Measurements from ENCODE around the gene KLRB1. TPM values are rescaled to one million over a fixed set of nuclear protein-coding genes. Genes with fewer than 3 reads are reported as not detected.

Gene KLRB1
- total RNA-seq, 1 experiment from 2014 or later: not detected

GRCh38 chr12:9606247-9606646 lies 1.5 kb downstream of the KLRB1 start:
- no peaks in the 10 kb centered on the region for H3K79me2 ChIP-seq (ENCODE audit: insufficient read depth, low read length)
- H3K36me3 ChIP-seq (ENCODE audit: control insufficient read depth in 1 of 2, insufficient read depth in 2 of 2, low read length in 2 of 2): no peaks in the 10 kb centered on the region
- intact Hi-C loops (cut with micrococcal nuclease): no loop called here
- no peaks in the 10 kb centered on the region for H3K27me3 ChIP-seq (ENCODE audit: insufficient read depth, low read length)
- ATAC-seq (no peak), DNase-seq (ENCODE audit: low read depth, low spot score) (no peak)
- H3K4me1 ChIP-seq (ENCODE audit: control insufficient read depth in 1 of 2, insufficient read depth in 2 of 2, low read length in 2 of 2): no peaks in the 10 kb centered on the region
- RAD21 ChIA-PET (ENCODE audit: low non-redundant PET in 1 of 2, low total read pairs in 2 of 2, uncharacterized antibody in 2 of 2, unreplicated experiment in 2 of 2): no interaction called here
- no peak overlapping the region for H2AFZ ChIP-seq (ENCODE audit: low read depth, low read length, poor library complexity, severe bottlenecking)
- H4K20me1 ChIP-seq (ENCODE audit: insufficient read depth): no peaks in the 10 kb centered on the region
- POLR2A ChIA-PET: no interaction called here
- no TSS peak for BruUV-seq (replicated peaks)
- TF ChIP-seq ZBTB33 (IDR thresholded peaks at IDR 0.05; ENCODE audit: extremely low read depth, insufficient replicate concordance, low read length) (no peak), CEBPB (IDR thresholded peaks at IDR 0.05; ENCODE audit: low read depth) (no peak)
- H3K9ac ChIP-seq (ENCODE audit: low read length): no peak overlapping the region
- no peak overlapping the region for H3K4me3 ChIP-seq (replicated peaks in 1 of 2; ENCODE audit: low read depth in 1 of 2, low read length in 2 of 2)
- H3K9me3 ChIP-seq (ENCODE audit: control insufficient read depth in 1 of 2, insufficient read depth in 1 of 2, low read depth in 1 of 2, low read length in 2 of 2): no peaks in the 10 kb centered on the region
- CTCF ChIA-PET: no interaction called here
- H3K9me2 ChIP-seq (ENCODE audit: insufficient read depth): no peaks in the 10 kb centered on the region
- H3K27ac ChIP-seq (ENCODE audit: low read depth, low read length): no peak overlapping the region
- H3K4me2 ChIP-seq (ENCODE audit: low read length): no peak overlapping the region

GRCh38 chr12:9605483-9605882 lies 2.2 kb downstream of the KLRB1 start:
- intact Hi-C loops (cut with micrococcal nuclease): no loop called here
- H3K9ac ChIP-seq (ENCODE audit: low read length): no peak overlapping the region
- RAD21 ChIA-PET (ENCODE audit: low non-redundant PET in 1 of 2, low total read pairs in 2 of 2, uncharacterized antibody in 2 of 2, unreplicated experiment in 2 of 2): no interaction called here
- H3K36me3 ChIP-seq (ENCODE audit: control insufficient read depth in 1 of 2, insufficient read depth in 2 of 2, low read length in 2 of 2): no peaks in the 10 kb centered on the region
- CTCF ChIA-PET: no interaction called here
- H3K79me2 ChIP-seq (ENCODE audit: insufficient read depth, low read length): no peaks in the 10 kb centered on the region
- H3K27ac ChIP-seq (ENCODE audit: low read depth, low read length): no peak overlapping the region
- no peak overlapping the region for H3K4me2 ChIP-seq (ENCODE audit: low read length)
- H4K20me1 ChIP-seq (ENCODE audit: insufficient read depth): no peaks in the 10 kb centered on the region
- H3K9me3 ChIP-seq (ENCODE audit: control insufficient read depth in 1 of 2, insufficient read depth in 1 of 2, low read depth in 1 of 2, low read length in 2 of 2): no peaks in the 10 kb centered on the region
- POLR2A ChIA-PET: no interaction called here
- no peak overlapping the region for H2AFZ ChIP-seq (ENCODE audit: low read depth, low read length, poor library complexity, severe bottlenecking)
- no peaks in the 10 kb centered on the region for H3K27me3 ChIP-seq (ENCODE audit: insufficient read depth, low read length)
- DNase-seq (ENCODE audit: low read depth, low spot score): no peak
- no peaks in the 10 kb centered on the region for H3K9me2 ChIP-seq (ENCODE audit: insufficient read depth)
- ATAC-seq: no peak
- H3K4me3 ChIP-seq (replicated peaks in 1 of 2; ENCODE audit: low read depth in 1 of 2, low read length in 2 of 2): no peak overlapping the region
- no peaks in the 10 kb centered on the region for H3K4me1 ChIP-seq (ENCODE audit: control insufficient read depth in 1 of 2, insufficient read depth in 2 of 2, low read length in 2 of 2)
- BruUV-seq (replicated peaks): no TSS peak
- TF ChIP-seq CEBPB (IDR thresholded peaks at IDR 0.05; ENCODE audit: low read depth): no peak
- TF ChIP-seq SP1 (IDR thresholded peaks at IDR 0.05; ENCODE audit: low read depth): no peak
- no peak for TF ChIP-seq YY1 (IDR thresholded peaks at IDR 0.05; ENCODE audit: extremely low read depth, insufficient replicate concordance, low read depth, low read length)
- no peak for TF ChIP-seq MAX (IDR thresholded peaks at IDR 0.05)
- no peak for TF ChIP-seq EZH2 (IDR thresholded peaks at IDR 0.05)
- TF ChIP-seq EGR1 (IDR thresholded peaks at IDR 0.05; ENCODE audit: low read depth): no peak
- TF ChIP-seq POLR2A (IDR thresholded peaks at IDR 0.05; ENCODE audit: borderline replicate concordance, extremely low read depth, insufficient read depth, insufficient read length): no peak
- TF ChIP-seq REST (IDR thresholded peaks at IDR 0.05; ENCODE audit: low read depth): no peak
- TF ChIP-seq ZFX (IDR thresholded peaks at IDR 0.05): no peak
- TF ChIP-seq ELF1 (IDR thresholded peaks at IDR 0.05; ENCODE audit: borderline replicate concordance, low read depth): no peak
- no peak for TF ChIP-seq ZNF274 (IDR thresholded peaks at IDR 0.05; ENCODE audit: low read depth, low read length)
- TF ChIP-seq TCF7L2 (IDR thresholded peaks at IDR 0.05; ENCODE audit: borderline replicate concordance, extremely low read depth, insufficient read depth, insufficient read length): no peak
- no peak for TF ChIP-seq FOSL1 (IDR thresholded peaks at IDR 0.05; ENCODE audit: low read depth)
- TF ChIP-seq JUND (IDR thresholded peaks at IDR 0.05): no peak

All from HCT116 (cell line).